ENCODE results near the gene DCTD. TPM values are rescaled to one million over a fixed set of nuclear protein-coding genes. Genes with fewer than 3 reads are reported as not detected.

Gene DCTD
- total RNA-seq, 3 donors from 2014 or later = 53.3 to 63.7 (median 55.4) TPM

DNA sequence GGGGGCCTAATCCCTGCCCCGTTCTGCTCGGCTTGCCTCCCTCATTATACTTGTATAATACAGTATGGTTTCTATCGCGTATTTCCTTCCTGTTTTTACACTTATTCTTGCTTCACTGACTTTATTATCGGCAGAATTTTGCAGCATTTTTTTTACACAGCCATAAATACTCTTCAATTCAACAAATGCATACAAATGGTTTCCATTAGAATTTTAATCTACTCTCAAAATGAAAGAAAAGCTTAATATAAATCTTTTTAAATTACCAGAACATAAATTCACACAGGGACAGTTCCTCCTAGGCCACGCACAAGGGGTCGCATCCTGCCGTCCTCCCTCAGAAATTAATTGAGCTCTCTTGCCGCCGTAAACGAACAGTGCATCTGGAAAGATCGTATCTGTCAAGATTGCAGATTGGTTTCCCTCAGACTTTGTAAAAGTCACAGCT lies 42.9 kb downstream of the DCTD start:
- ATAC-seq (no peak), DNase-seq (no peak)
- Histone ChIP-seq H3K4me3 (no peak overlapping the region), H3K36me3 (ENCODE audit: low read depth) (no peaks in the 10 kb centered on the region), H3K4me1 (ENCODE audit: low read depth) (no peaks in the 10 kb centered on the region), H3K9me3 (no peaks in the 10 kb centered on the region)
- TF ChIP-seq, protein P1, sequence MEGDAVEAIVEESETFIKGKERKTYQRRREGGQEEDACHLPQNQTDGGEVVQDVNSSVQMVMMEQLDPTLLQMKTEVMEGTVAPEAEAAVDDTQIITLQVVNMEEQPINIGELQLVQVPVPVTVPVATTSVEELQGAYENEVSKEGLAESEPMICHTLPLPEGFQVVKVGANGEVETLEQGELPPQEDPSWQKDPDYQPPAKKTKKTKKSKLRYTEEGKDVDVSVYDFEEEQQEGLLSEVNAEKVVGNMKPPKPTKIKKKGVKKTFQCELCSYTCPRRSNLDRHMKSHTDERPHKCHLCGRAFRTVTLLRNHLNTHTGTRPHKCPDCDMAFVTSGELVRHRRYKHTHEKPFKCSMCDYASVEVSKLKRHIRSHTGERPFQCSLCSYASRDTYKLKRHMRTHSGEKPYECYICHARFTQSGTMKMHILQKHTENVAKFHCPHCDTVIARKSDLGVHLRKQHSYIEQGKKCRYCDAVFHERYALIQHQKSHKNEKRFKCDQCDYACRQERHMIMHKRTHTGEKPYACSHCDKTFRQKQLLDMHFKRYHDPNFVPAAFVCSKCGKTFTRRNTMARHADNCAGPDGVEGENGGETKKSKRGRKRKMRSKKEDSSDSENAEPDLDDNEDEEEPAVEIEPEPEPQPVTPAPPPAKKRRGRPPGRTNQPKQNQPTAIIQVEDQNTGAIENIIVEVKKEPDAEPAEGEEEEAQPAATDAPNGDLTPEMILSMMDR (IDR thresholded peaks at IDR 0.05) = no peak
- intact Hi-C loops (cut with DNase I, micrococcal nuclease) = no loop called here

DNA sequence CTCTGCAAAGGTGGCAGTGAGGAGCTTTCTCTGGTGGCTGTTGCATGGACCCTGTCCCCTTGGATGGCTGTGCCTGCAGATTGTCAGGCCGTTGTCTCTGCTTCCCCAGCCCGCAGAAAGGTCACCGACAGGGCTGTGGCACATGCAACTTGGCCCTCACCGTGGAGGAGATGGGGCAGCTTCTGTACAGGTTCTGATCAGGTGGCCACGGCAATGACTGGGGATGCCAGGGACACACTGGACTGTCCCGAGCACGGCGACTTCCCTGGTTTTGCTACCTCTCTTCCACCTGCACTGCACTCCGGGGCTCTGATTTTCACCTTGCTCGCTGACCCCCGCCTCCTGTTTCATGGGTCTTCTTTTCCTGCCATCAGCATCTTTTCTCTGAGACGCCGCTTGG lies 43.5 kb downstream of the DCTD start:
- no peak overlapping the region for H3K4me3 ChIP-seq
- DNase-seq (no peak), ATAC-seq (no peak)
- no peaks in the 10 kb centered on the region for H3K4me1 ChIP-seq (ENCODE audit: low read depth)
- H3K36me3 ChIP-seq (ENCODE audit: low read depth) = no peaks in the 10 kb centered on the region
- H3K9me3 ChIP-seq = no peaks in the 10 kb centered on the region
- TF ChIP-seq, protein P1 (IDR thresholded peaks at IDR 0.05) = no peak
- intact Hi-C loops (cut with DNase I, micrococcal nuclease) = no loop called here

DNA sequence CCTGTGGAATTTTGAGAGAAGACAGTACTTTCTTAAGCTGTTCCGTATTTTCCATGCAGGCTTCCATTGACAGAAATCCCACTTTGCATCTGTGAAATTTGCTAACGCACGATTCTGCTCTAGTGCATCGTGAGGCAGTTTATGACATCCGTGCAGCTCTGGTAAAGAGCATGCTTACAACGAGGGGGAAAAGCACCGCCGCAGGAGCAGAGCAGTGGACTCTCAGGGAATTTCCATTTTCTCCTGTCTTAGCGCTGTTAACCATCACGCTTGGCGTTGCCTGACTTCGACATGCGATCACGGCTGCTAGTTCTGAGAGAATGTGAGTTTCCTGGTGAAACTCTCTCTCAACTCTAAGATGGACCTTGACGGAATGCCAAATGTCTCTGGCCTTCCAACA lies 43.9 kb downstream of the DCTD start:
- no peak for DNase-seq
- intact Hi-C loops (cut with DNase I, micrococcal nuclease) = no loop called here

DNA sequence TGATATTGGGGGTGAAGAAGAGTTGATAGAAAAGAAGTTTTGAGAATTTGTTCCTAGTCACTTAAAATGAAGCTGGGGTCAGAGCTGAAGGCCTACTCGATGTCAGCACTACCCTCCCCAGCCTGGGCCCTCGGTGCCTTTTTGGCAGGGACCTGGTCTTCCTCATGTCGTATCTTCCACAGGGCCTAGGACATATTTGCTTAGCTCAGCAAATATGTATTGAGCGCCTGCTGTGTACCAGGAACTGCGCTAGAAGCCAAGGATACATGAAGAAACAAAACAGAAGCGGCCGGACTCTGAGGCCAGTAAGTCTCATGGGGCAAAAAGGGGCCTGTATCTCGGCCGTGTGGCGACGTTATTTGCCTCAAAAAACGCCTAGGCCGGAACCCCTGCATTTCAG lies 44.3 kb downstream of the DCTD start:
- no peak for ATAC-seq
- TF ChIP-seq, protein P1 (IDR thresholded peaks at IDR 0.05) = no peak

More for the DNA sequence above, 43.9 kb downstream of the DCTD start:
- TF ChIP-seq, protein P1 (IDR thresholded peaks at IDR 0.05) = no peak
- ATAC-seq = no peak
- Histone ChIP-seq H3K36me3 (ENCODE audit: low read depth) (no peaks in the 10 kb centered on the region), H3K4me1 (ENCODE audit: low read depth) (no peaks in the 10 kb centered on the region), H3K9me3 (no peaks in the 10 kb centered on the region), H3K4me3 (no peak overlapping the region)

DNA sequence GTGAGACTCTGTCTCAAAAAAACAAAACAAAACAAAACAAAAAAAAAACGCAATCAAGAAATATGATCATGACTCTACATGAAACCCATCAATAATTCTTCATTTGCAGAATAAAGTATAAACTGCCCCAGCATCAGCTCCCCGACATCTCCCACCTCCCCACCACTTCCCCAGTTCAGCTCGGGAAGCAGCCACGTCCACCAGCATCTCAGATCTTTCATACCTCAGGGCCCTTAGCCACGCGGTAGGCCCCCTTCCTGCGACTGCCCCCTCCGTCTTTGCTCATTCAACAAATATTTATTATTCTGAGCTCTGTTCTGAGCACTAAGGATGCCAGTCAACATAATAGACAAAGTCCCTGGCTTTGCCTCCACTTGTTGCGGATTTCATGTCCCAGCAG lies 45.6 kb downstream of the DCTD start:
- H3K4me1 ChIP-seq (ENCODE audit: low read depth) = no peaks in the 10 kb centered on the region
- ATAC-seq (no peak), DNase-seq (no peak)
- no peaks in the 10 kb centered on the region for H3K9me3 ChIP-seq
- no peaks in the 10 kb centered on the region for H3K36me3 ChIP-seq (ENCODE audit: low read depth)
- H3K4me3 ChIP-seq = no peak overlapping the region
- TF ChIP-seq, protein P1 (IDR thresholded peaks at IDR 0.05) = no peak
- intact Hi-C loops (cut with DNase I, micrococcal nuclease) = no loop called here

More for the DNA sequence above, 44.3 kb downstream of the DCTD start:
- intact Hi-C loops (cut with DNase I, micrococcal nuclease) = no loop called here
- no peaks in the 10 kb centered on the region for H3K9me3 ChIP-seq
- DNase-seq = no peak
- no peaks in the 10 kb centered on the region for H3K4me1 ChIP-seq (ENCODE audit: low read depth)
- no peak overlapping the region for H3K4me3 ChIP-seq
- no peaks in the 10 kb centered on the region for H3K36me3 ChIP-seq (ENCODE audit: low read depth)

DNA sequence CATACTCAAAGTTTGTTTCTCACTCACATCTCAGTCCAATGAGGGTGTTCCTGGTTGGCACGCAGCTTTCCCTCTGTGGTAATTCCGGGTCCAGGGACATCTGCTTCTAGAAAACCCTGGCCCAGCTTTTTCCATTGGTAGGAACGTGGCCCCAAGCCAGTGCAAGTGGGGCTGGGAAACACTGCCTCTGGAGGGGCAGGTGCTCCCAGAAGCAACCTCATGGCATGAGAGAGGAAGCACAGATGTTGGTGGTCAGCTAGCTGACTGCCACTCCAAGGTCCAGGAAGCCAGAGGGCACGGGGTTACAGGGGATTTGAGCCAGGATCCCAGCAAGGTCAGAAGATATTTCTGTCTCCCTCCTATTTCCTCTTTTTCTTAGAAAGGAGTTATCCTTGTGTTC lies 47.5 kb downstream of the DCTD start:
- TF ChIP-seq, protein P1 (IDR thresholded peaks at IDR 0.05) = no peak
- DNase-seq (no peak), ATAC-seq (no peak)
- H3K4me3 ChIP-seq = no peak overlapping the region
- no peaks in the 10 kb centered on the region for H3K4me1 ChIP-seq (ENCODE audit: low read depth)
- no peaks in the 10 kb centered on the region for H3K36me3 ChIP-seq (ENCODE audit: low read depth)
- intact Hi-C loops (cut with DNase I, micrococcal nuclease) = no loop called here
- H3K9me3 ChIP-seq = no peaks in the 10 kb centered on the region

All from mucosa of descending colon (tissue), 3 donors.